HG02870 (cell line): ENCODE measurements around the gene ARG1.
"Not testable (repeated sequence)": the region's sequence is repeated elsewhere in the genome, so short reads cannot be mapped to it uniquely, and the experiment has no call there.

Experiments
- ATAC-seq: cut with Tn5 transposase; IDR thresholded peaks from one replicate; pipeline ENCODE4 v1.9.1; 2021; ENCODE audit warnings: mild to moderate bottlenecking, moderate library complexity; ENCODE audit not compliant: unreplicated experiment

The ARG1 gene

GRCh38 chr6:131572686-131573415 is at the start of gene ARG1:
Gene ARG1, plus strand, starts transcription at chr6:131573226. Its CDS starts 57 bp downstream, at chr6:131573283.
- no peak for ATAC-seq

GRCh38 chr6:131523988-131524673 is 48.9 kb upstream of the ARG1 start:
- ATAC-seq = no peak

- ATAC-seq = no peak
Measured at GRCh38 chr6:131524695-131525336, 48.2 kb upstream of the ARG1 start.

GRCh38 chr6:131530936-131531335 is 42.1 kb upstream of the ARG1 start:
- ATAC-seq = not testable (repeated sequence)

- not testable (repeated sequence) for ATAC-seq
Measured at GRCh38 chr6:131531681-131532080, 41.3 kb upstream of the ARG1 start.

GRCh38 chr6:131532580-131533039 is 40.4 kb upstream of the ARG1 start:
- ATAC-seq = peak; percentile 92

GRCh38 chr6:131538615-131539014 is 34.4 kb upstream of the ARG1 start:
- not testable (repeated sequence) for ATAC-seq

GRCh38 chr6:131545317-131545716 is 27.7 kb upstream of the ARG1 start:
- ATAC-seq = no peak

- ATAC-seq = no peak
Measured at GRCh38 chr6:131547488-131547887, 25.5 kb upstream of the ARG1 start.

- no peak for ATAC-seq
Measured at GRCh38 chr6:131548441-131548840, 24.6 kb upstream of the ARG1 start.

GRCh38 chr6:131549811-131550210 is 23.2 kb upstream of the ARG1 start:
- ATAC-seq = no peak

GRCh38 chr6:131551902-131552301 is 21.1 kb upstream of the ARG1 start:
- ATAC-seq = no peak

GRCh38 chr6:131552572-131552971 is 20.5 kb upstream of the ARG1 start:
- no peak for ATAC-seq

- ATAC-seq = no peak
Measured at GRCh38 chr6:131555992-131556391, 17.0 kb upstream of the ARG1 start.

GRCh38 chr6:131558922-131559321 is 14.1 kb upstream of the ARG1 start:
- ATAC-seq = no peak

- no peak for ATAC-seq
Measured at GRCh38 chr6:131561925-131562707, 10.9 kb upstream of the ARG1 start.

- no peak for ATAC-seq
Measured at GRCh38 chr6:131565056-131565455, 8.0 kb upstream of the ARG1 start.

GRCh38 chr6:131568726-131569125 is 4.3 kb upstream of the ARG1 start:
- no peak for ATAC-seq

GRCh38 chr6:131574133-131574532 is 1.1 kb downstream of the ARG1 start:
- ATAC-seq = no peak

- ATAC-seq = no peak
Measured at GRCh38 chr6:131574686-131575085, 1.7 kb downstream of the ARG1 start.
